Kidney (tissue), 14 donors: ENCODE measurements around the gene SHE. TPM values are rescaled to one million over a fixed set of nuclear protein-coding genes. Genes with fewer than 3 reads are reported as not detected.

Experiments
- DNase-seq, 5 donors: peaks; one replicate each; pipeline ENCODE4 v3.0.0-alpha.2; 2013 to 2020
- FAIRE-seq: peaks from 2 replicates; lab custom pipeline; 2012; peaks lifted over from hg19 to GRCh38; lab: Jason Lieb, UNC
- H3K27ac ChIP-seq, 2 donors: one replicate each; pipeline ENCODE4 v1.7.0; 2013; ENCODE audit warnings: low read depth in 2 of 2, low read length in 2 of 2, inconsistent platforms in 1 of 2
- H3K27me3 ChIP-seq: one replicate; pipeline ENCODE4 v1.7.1; 2013; ENCODE audit warnings: low read length, inconsistent platforms; ENCODE audit not compliant: control insufficient read depth, insufficient read depth
- H3K36me3 ChIP-seq, 3 donors: one replicate each; pipeline versions ENCODE4 v1.7.0 to v1.7.1; 2013; ENCODE audit warnings: low read length in 3 of 3, control low read depth in 1 of 3, inconsistent platforms in 1 of 3; ENCODE audit not compliant: insufficient read depth in 3 of 3, control insufficient read depth in 2 of 3
- H3K4me1 ChIP-seq, 3 donors: one replicate each; pipeline versions ENCODE4 v1.7.0 to v1.7.1; 2013; ENCODE audit warnings: low read length in 3 of 3, inconsistent platforms in 1 of 3, low read depth in 1 of 3; ENCODE audit not compliant: control insufficient read depth in 2 of 3, insufficient read depth in 2 of 3
- H3K4me3 ChIP-seq, 3 donors: one replicate each; pipeline versions ENCODE4 v1.7.0 to v1.8.1; 2013; ENCODE audit warnings: low read length in 3 of 3, control low read depth in 1 of 3, inconsistent platforms in 1 of 3
- H3K9ac ChIP-seq, 3 donors: one replicate each; pipeline versions ENCODE4 v1.7.0 to v1.7.1; 2013; ENCODE audit warnings: low read length in 3 of 3, control low read depth in 1 of 3, inconsistent platforms in 1 of 3
- H3K9me3 ChIP-seq, 3 donors: one replicate each; pipeline versions ENCODE4 v1.7.0 to v1.7.1; 2013; ENCODE audit warnings: low read length in 3 of 3, control low read depth in 1 of 3, inconsistent platforms in 1 of 3; ENCODE audit not compliant: control insufficient read depth in 2 of 3, insufficient read depth in 1 of 3
- CTCF ChIP-seq: IDR thresholded peaks from 3 replicates; pipeline ENCODE4 v1.5.1; 2012; ENCODE audit warnings: mild to moderate bottlenecking, moderate library complexity, borderline replicate concordance; ENCODE audit not compliant: insufficient read depth; ENCODE audit errors: extremely low read depth
- intact Hi-C: fragments of 100-400 bp; cut with DNase I; formaldehyde crosslinking; loops from one replicate; pipeline ENCODE4 v1.11.1; 2022
- polyA plus RNA-seq: library from polyadenylated mRNA; stranded (reverse); fragments of 350-450 nt; fragmentation: Illumina TruSeq; extraction: RNeasy Lipid Tissue Mini Kit (QIAGEN cat#74804); gene quantifications from one replicate; pipeline ENCODE4 v1.2.3, GENCODE V29; 2014; ENCODE audit warnings: low read depth, low replicate concordance; ENCODE audit not compliant: insufficient read depth
- total RNA-seq: library from RNA; stranded (reverse); fragmentation: NEBNext Ultra II Directional; extraction: Animal tissue kit (Norgen Biotek cat#: 25700); gene quantifications from one replicate; pipeline ENCODE4 v1.2.1, GENCODE V29; 2021
- donor health status: control.
- donor health status: control.
- donor health status: control.
- donor health status: control.
- donor health status: control.
- donor health status: DM: yes; HTN: yes; CAD: no.
- donor health status: Normal renal cell carcinoma (clear cell type).

Gene SHE
- total and polyA plus RNA-seq, 2 donors from 2014 or later: 7.6 to 18.1 TPM

- H3K9ac ChIP-seq: no peak overlapping the region
- DNase-seq (peak in 4 of 5 donors; percentile 84 to 93 (median 88)), FAIRE-seq (peak; percentile 58)
- H3K36me3 ChIP-seq: no peaks in the 10 kb centered on the region
- H3K4me1 ChIP-seq: no peaks in the 10 kb centered on the region
- H3K27ac ChIP-seq: no peak overlapping the region
- intact Hi-C loops: loop anchor here (5.0 kb wide), 1 partner anchor 67 kb away; no protein-coding TSS in a partner anchor
- H3K9me3 ChIP-seq: no peaks in the 10 kb centered on the region
- no peak overlapping the region for H3K4me3 ChIP-seq
- no peaks in the 10 kb centered on the region for H3K27me3 ChIP-seq
- TF ChIP-seq CTCF: peak; percentile 96
These were observed 22.3 kb downstream of the SHE start for GRCh38 chr1:154479764-154480421.

- Histone ChIP-seq H3K4me3 (no peak overlapping the region), H3K9ac (no peak overlapping the region), H3K27ac (no peak overlapping the region), H3K9me3 (no peaks in the 10 kb centered on the region), H3K27me3 (no peaks in the 10 kb centered on the region), H3K36me3 (no peaks in the 10 kb centered on the region), H3K4me1 (no peaks in the 10 kb centered on the region)
- intact Hi-C loops: loop anchor here (5.0 kb wide), 1 partner anchor 69 kb away; no protein-coding TSS in a partner anchor
- no peak for TF ChIP-seq CTCF
- no peak for FAIRE-seq
- peak in 1 of 5 donors; percentile 10 for DNase-seq
These were observed 23.6 kb downstream of the SHE start for GRCh38 chr1:154478639-154479038.

GRCh38 chr1:154478013-154478412, 24.2 kb downstream of the SHE start:
- Histone ChIP-seq H3K4me3 (no peak overlapping the region), H3K36me3 (no peaks in the 10 kb centered on the region), H3K9ac (no peak overlapping the region), H3K27me3 (no peaks in the 10 kb centered on the region), H3K4me1 (no peaks in the 10 kb centered on the region), H3K27ac (no peak overlapping the region), H3K9me3 (no peaks in the 10 kb centered on the region)
- FAIRE-seq (no peak), DNase-seq (no peak)
- intact Hi-C loops: loop anchor here (5.0 kb wide), 1 partner anchor 69 kb away; no protein-coding TSS in a partner anchor
- TF ChIP-seq CTCF: no peak
